ENCODE data around the gene RNF20.

RNF20 gene

DNA sequence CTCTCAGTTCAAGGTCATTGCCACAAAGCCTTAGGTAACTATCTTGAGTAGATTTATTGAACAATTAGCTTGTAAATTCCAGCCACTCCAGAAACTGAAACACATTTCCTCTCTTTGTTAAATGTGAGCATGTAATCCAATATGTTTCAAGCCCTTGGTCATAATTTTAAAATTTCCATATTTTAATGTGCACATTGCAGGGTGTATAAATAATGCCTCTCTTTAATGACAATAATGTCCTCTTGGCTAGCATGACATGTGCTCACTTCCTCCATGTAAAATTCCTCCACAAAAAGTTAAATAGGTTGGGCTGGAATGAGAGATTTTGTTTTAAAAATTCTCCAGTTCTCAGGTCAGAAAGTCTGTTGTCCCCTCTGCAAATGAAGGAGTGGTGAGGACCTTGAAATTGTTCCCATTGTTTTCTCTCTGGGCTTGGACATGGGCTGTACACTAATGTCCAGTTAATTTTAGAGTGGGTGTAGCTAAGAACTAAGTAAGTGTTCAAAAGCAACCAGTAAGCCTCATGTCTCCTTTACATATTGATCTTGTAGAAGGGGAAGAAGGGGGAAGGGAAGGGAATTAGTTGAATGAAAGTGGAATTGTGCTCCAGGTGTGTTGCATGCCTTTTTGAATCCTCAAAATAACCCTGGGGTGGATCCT, 58.3 kb downstream of the RNF20 start:
- no peak for DNase-seq

- DNase-seq, result no peak
These were observed 59.1 kb downstream of the RNF20 start for GRCh38 chr9:101592788-101593187.

DNA sequence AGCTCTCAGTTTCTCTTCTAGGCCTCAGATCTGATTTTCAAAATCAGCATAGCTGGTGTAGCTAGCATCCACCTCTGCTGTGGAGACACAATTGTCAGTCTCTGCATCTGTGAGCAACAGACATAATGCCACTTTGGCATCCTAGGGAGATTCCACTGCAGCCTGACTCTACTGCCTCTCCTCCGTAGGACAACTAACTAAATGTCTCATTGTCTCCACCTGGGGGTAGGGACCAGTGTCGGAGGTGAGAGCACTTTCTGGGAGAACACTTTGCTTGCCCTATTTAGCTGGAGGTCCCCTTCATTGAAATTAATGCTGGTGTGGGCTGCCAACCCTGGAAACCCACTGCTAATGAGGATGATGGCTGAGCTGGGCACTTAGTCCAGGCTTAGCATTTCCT, 59.7 kb downstream of the RNF20 start:
- no peak for DNase-seq

DNA sequence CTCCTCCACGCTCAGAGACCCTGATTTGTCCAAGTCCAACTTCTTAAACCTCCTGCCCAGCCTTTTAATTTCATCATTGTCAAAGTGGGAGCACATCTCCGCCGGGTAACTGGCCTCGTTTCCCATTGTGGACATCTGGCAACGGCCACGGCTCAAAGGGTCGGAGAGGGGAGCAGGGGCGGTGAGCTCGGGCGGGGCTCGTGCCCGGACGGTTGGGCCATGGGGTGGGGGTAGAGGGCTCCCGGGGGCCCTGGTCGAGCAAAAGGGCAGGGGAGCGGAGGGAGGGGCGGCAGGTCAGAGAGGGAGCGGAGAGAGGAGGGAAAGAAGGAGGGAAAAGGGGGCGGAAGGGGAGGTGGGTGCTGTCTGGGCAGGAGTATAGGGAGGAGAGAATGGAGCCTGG, 61.1 kb downstream of the RNF20 start, which contains the start of gene PPP3R2:
TSS of gene PPP3R2 (minus strand) at position 174 of the 400 bp plus-strand sequence. CDS start at position 126, 48 bp downstream.
- no peak for DNase-seq

DNA sequence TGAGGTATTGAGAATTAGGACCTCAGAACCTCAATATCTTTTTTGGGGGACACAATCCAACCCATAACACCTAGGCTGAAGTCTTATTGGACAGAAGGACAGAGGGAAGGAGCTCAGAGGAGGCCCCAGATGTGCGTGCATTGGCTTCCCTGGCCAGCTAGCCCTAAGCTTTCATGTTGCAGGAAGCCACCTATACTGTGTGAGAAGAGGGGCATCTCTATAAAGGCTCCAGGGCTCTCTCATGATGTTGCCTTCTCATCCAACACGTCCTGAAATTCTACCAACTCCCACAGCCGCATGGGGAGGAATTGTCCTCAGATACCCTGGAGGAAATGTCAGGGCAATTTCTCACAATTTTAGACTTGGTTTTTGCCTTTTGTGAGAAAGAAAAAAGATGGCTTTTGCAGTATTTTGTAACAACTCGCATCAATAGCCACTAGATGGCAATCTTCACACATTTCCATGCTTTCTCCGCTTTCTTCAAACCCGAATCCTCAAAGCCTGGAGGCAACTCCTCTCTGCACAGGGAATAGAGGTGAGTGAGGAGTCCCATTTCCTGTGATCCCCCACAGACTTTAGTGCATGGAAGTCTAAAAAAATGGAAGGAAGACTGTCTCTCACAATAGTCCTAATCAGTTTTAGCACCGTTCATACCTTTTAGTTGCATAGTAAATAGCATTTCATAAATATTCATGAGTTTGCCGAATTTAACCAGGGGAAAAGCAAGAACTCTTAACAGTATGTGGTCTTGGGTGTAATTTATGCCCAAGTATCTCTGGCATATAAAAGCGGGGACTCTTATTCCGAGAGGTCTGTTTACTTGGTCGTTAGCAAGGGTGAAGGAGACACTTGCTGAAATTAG, 68.5 kb downstream of the RNF20 start:
- peak; percentile 37 for DNase-seq

DNA sequence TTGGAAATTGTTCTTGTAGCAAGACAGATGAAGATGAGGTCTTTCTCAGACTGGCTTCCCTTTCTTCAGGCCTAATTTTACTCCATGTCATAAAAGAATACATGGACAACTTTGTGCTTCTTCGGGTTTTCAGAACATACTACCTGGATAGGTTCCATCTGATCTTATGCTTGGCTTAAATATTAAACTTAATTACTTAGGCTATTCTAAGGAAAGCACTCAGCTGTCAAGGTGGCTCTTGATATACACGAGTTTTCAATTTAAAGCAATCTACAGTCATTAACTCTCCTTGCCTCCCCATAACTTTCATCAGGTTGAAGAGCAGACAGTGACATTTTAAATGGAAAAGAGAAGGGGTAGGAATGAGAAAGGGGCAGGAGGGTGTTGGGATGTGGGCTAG, 70.6 kb downstream of the RNF20 start:
- no peak for DNase-seq

DNA sequence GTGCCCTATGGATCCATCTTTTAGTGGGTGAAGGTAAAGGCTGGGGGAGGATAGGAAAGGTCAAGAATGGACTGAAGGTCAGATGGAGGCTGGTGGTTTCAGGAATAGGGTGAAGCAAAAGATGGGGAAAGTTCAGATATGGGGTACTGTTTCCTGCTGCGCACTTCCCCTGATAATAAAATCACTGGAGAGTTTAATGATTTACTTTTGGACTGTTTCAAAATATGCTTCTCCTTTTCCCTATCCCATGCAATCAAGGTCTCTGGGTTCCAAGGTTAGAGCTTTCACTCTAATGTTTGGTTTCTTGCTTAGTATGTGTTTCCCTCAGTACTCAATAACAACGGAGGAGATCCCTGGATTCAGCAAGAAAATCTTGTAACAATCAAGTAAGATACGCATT, 71.9 kb downstream of the RNF20 start:
- no peak for DNase-seq

Data from MV-4-11 (cell line).